Measurements from ENCODE around the gene PTGES3L. TPM values are rescaled to one million over a fixed set of nuclear protein-coding genes. Genes with fewer than 3 reads are reported as not detected.

Gene PTGES3L
- total and polyA plus RNA-seq, 2 of the 13 experiments (the other 11 are each of a cell fraction or from before 2014, with no cell fraction given) = 1.2 to 2.9 TPM

GRCh38 chr17:42980274-42980765 lies 440 bp upstream of the PTGES3L start, which contains the start of gene RUNDC1 (continued):
- no peak for TF ChIP-seq TIGD3 (CRISPR knock-in tag; IDR thresholded peaks at IDR 0.05; ENCODE audit: borderline replicate concordance)
- no peak for TF ChIP-seq ZNF790 (CRISPR knock-in tag; IDR thresholded peaks at IDR 0.05; ENCODE audit: borderline replicate concordance)
- TF ChIP-seq PHF5A (CRISPR knock-in tag; IDR thresholded peaks at IDR 0.05; ENCODE audit: low read depth, unreplicated experiment) = no peak
- no peak for TF ChIP-seq STAT5B (CRISPR knock-in tag; IDR thresholded peaks at IDR 0.05)
- TF ChIP-seq ZNF737 (CRISPR knock-in tag; IDR thresholded peaks at IDR 0.05; ENCODE audit: borderline replicate concordance) = no peak
- TF ChIP-seq ADNP (CRISPR knock-in tag; IDR thresholded peaks at IDR 0.05) = no peak
- TF ChIP-seq ZNF577 (CRISPR knock-in tag; IDR thresholded peaks at IDR 0.05; ENCODE audit: borderline replicate concordance, low read depth) = no peak
- no peak for TF ChIP-seq ZNF530 (CRISPR knock-in tag; IDR thresholded peaks at IDR 0.05; ENCODE audit: low read depth)
- no peak for TF ChIP-seq MXD1 (CRISPR knock-in tag; IDR thresholded peaks at IDR 0.05)
- no peak for TF ChIP-seq ZNF598 (CRISPR knock-in tag; IDR thresholded peaks at IDR 0.05; ENCODE audit: borderline replicate concordance)
- peak; percentile 42; the same call in 1 of the 2 replicates for TF ChIP-seq RFX5 (IDR thresholded peaks at IDR 0.05; ENCODE audit: low read depth, low read length)
- no peak; the same call in 1 of the 2 replicates for TF ChIP-seq ZSCAN9 (CRISPR knock-in tag; IDR thresholded peaks at IDR 0.05; ENCODE audit: borderline replicate concordance)
- TF ChIP-seq HOXA3 (CRISPR knock-in tag; IDR thresholded peaks at IDR 0.05) = peak; percentile 88
- TF ChIP-seq MAFK (conservative IDR thresholded peaks at IDR 0.05 in 1 of 2, IDR thresholded peaks at IDR 0.05 in 1 of 2; ENCODE audit: low read length in 2 of 2) = no peak
- no peak for TF ChIP-seq PAF1 (CRISPR knock-in tag; IDR thresholded peaks at IDR 0.05)
- TF ChIP-seq ZBTB25 (CRISPR knock-in tag; IDR thresholded peaks at IDR 0.05) = peak; percentile 83
- TF ChIP-seq ZNF709 (CRISPR knock-in tag; IDR thresholded peaks at IDR 0.05) = no peak
- TF ChIP-seq ZNF557 (CRISPR knock-in tag; IDR thresholded peaks at IDR 0.05) = no peak
- TF ChIP-seq CTCF (CRISPR knock-in tag; IDR thresholded peaks at IDR 0.05) = no peak
- no peak for TF ChIP-seq THAP8 (CRISPR knock-in tag; IDR thresholded peaks at IDR 0.05; ENCODE audit: borderline replicate concordance)
- TF ChIP-seq ZNF468 (CRISPR knock-in tag; IDR thresholded peaks at IDR 0.05) = peak; percentile 83; the same call in 1 of the 2 replicates
- no peak for TF ChIP-seq ZNF160 (CRISPR knock-in tag; IDR thresholded peaks at IDR 0.05)
- TF ChIP-seq ERF (CRISPR knock-in tag; IDR thresholded peaks at IDR 0.05) = no peak; the same call in none of the 2 replicates
- peak; percentile 97 for TF ChIP-seq YY1 (IDR thresholded peaks at IDR 0.05; ENCODE audit: insufficient read depth, insufficient replicate concordance, low read depth, low read length)
- 0 out of 2 replicates have a peak, but pooled peaks have one; percentile 49 for TF ChIP-seq SOX13 (IDR thresholded peaks at IDR 0.05)
- no peak; a peak in 1 of 4 replicates for TF ChIP-seq SOX13 (CRISPR knock-in tag; conservative IDR thresholded peaks at IDR 0.05 in 1 of 2, IDR thresholded peaks at IDR 0.05 in 1 of 2)
- TF ChIP-seq BRD4 (CRISPR knock-in tag; IDR thresholded peaks at IDR 0.05) = peak; percentile 71

All from HepG2 (cell line).